ENCODE results near the gene EXOC3L2. TPM values are rescaled to one million over a fixed set of nuclear protein-coding genes. Genes with fewer than 3 reads are reported as not detected.

EXOC3L2 gene
- total and polyA plus RNA-seq, 2 donors (not counting 3 experiments of a cell fraction or from before 2014, with no cell fraction given) = 0.66 to 1.8 TPM

- POLR2A ChIA-PET = no interaction called here
- peaks cover 2% of the 10 kb centered on the region for H3K4me1 ChIP-seq (ENCODE audit: control insufficient read depth, extremely low read depth, insufficient read depth, low read length)
- H3K9me3 ChIP-seq (replicated peaks; ENCODE audit: control insufficient read depth, insufficient read depth, low read length) = no peaks in the 10 kb centered on the region
- no peaks in the 10 kb centered on the region for H4K20me1 ChIP-seq (replicated peaks; ENCODE audit: control insufficient read depth, extremely low read depth, insufficient read depth, low read length)
- no TSS peak for BruUV-seq (replicated peaks)
- H3K27me3 ChIP-seq (ENCODE audit: control insufficient read depth in 2 of 2, insufficient read depth in 2 of 2, low read length in 2 of 2) = no peaks in the 10 kb centered on the region
- CTCF ChIA-PET = no interaction called here
- H3K9ac ChIP-seq (replicated peaks; ENCODE audit: extremely low read depth, insufficient read depth, low read length) = no peak overlapping the region
- H3K79me2 ChIP-seq (ENCODE audit: control insufficient read depth, insufficient read depth, low read length) = no peaks in the 10 kb centered on the region
- FAIRE-seq = no peak
- H2AFZ ChIP-seq (ENCODE audit: low read depth, low read length) = no peak overlapping the region
- intact Hi-C loops (cut with micrococcal nuclease) = no loop called here
- H3K9me1 ChIP-seq (replicated peaks; ENCODE audit: control insufficient read depth, extremely low read depth, insufficient read depth, low read length) = no peaks in the 10 kb centered on the region
- dilution Hi-C loops (cut with MboI; ENCODE audit: extremely low pct_ligation_motif_present, low sequenced_read_pairs) = no loop called here
- H3K27ac ChIP-seq (ENCODE audit: insufficient read depth, low read depth, low read length) = no peak overlapping the region
- no peak for TF ChIP-seq GATA2 (IDR thresholded peaks at IDR 0.05; ENCODE audit: insufficient read depth, insufficient read length, low read depth, low read length)
- no peak for TF ChIP-seq POLR2AphosphoS5 (IDR thresholded peaks at IDR 0.05; ENCODE audit: insufficient read depth, low read depth, low read length)
- TF ChIP-seq MAX (IDR thresholded peaks at IDR 0.05; ENCODE audit: insufficient read depth, insufficient read length) = no peak
- no peak for TF ChIP-seq CTCF (IDR thresholded peaks at IDR 0.05; ENCODE audit: extremely low read depth in 1 of 2, insufficient read depth in 1 of 2, low read depth in 1 of 2, low read length in 2 of 2)
- no peak for TF ChIP-seq JUN (IDR thresholded peaks at IDR 0.05; ENCODE audit: borderline replicate concordance, insufficient read depth, insufficient read length, low read depth)
- TF ChIP-seq EZH2 (IDR thresholded peaks at IDR 0.05; ENCODE audit: borderline replicate concordance, low read depth, low read length, severe bottlenecking) = no peak
- TF ChIP-seq FOS (IDR thresholded peaks at IDR 0.05; ENCODE audit: borderline replicate concordance, insufficient read depth, low read length) = no peak
- TF ChIP-seq MYC (IDR thresholded peaks at IDR 0.05; ENCODE audit: low read depth, low read length) = no peak
- no peak for TF ChIP-seq POLR2A (IDR thresholded peaks at IDR 0.05; ENCODE audit: low read depth, low read length)
- H3K4me3 ChIP-seq (replicated peaks in 1 of 3; ENCODE audit: insufficient read depth in 1 of 3, low read depth in 1 of 3, low read length in 3 of 3) = no peak overlapping the region
- no peak overlapping the region for H3K4me2 ChIP-seq (ENCODE audit: insufficient read depth, low read length)
- H3K36me3 ChIP-seq (ENCODE audit: control insufficient read depth in 2 of 2, extremely low read depth in 1 of 2, insufficient read depth in 2 of 2, low read length in 2 of 2) = peaks cover 0 to 20% of the 10 kb centered on the region in 2 experiments
- no peak for DNase-seq (ENCODE audit: low read depth, low spot score)
Measured at GRCh38 chr19:45267296-45267695, 22.1 kb upstream of the EXOC3L2 start.
